GM13976 (cell line): ENCODE data around the gene DNER.

Experiments
- DNase-seq: peaks from one replicate; pipeline ENCODE4 v3.0.0; 2012; ENCODE audit warnings: low spot score
- in situ Hi-C: fragments of 300-500 bp; cut with MboI; formaldehyde crosslinking; loops from one replicate; pipeline ENCODE4 v1.12.0; 2022; ENCODE audit warnings: low sequenced_read_pairs, mixed read lengths, inconsistent platforms; ENCODE audit not compliant: unreplicated experiment
- TF ChIP-seq, protein P1 (sequence below): IDR thresholded peaks from 2 replicates; pipeline ENCODE4 v1.5.1; 2012; ENCODE audit warnings: borderline replicate concordance, mild to moderate bottlenecking; ENCODE audit not compliant: insufficient read depth; ENCODE audit errors: extremely low read depth, missing control alignments, control extremely low read depth

DNER gene

DNA sequence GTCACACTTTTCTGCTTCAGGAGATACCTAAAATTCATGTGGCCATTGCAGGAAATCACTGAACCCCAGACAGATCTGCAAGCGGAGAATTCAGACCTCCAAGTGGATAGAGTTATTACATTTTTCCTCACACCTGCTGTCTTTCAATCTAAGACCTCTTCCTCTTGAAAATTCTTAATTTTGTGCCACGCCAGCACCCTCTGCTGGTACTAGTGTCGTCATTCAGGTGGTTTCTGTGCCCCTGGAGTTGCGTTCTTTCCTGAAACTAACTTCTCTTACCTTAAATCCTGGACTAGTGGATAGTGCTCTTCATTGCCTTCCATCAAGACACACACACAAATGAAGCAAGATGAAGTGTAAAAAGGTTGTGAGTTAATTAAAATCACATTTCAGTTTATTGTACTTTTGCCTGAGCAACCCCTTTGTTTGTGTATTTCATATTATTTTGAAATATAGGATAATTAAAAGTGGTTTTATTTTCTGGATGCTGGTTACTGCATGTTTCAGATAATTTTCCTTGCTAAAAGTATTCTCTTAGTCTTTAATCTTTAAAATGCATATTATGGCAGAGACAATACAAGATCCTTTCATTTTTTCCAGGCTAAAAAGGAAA lies 1.6 kb upstream of the DNER start:
- TF ChIP-seq, protein P1, sequence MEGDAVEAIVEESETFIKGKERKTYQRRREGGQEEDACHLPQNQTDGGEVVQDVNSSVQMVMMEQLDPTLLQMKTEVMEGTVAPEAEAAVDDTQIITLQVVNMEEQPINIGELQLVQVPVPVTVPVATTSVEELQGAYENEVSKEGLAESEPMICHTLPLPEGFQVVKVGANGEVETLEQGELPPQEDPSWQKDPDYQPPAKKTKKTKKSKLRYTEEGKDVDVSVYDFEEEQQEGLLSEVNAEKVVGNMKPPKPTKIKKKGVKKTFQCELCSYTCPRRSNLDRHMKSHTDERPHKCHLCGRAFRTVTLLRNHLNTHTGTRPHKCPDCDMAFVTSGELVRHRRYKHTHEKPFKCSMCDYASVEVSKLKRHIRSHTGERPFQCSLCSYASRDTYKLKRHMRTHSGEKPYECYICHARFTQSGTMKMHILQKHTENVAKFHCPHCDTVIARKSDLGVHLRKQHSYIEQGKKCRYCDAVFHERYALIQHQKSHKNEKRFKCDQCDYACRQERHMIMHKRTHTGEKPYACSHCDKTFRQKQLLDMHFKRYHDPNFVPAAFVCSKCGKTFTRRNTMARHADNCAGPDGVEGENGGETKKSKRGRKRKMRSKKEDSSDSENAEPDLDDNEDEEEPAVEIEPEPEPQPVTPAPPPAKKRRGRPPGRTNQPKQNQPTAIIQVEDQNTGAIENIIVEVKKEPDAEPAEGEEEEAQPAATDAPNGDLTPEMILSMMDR = no peak
- no peak for DNase-seq
- in situ Hi-C loops = no loop called here

DNA sequence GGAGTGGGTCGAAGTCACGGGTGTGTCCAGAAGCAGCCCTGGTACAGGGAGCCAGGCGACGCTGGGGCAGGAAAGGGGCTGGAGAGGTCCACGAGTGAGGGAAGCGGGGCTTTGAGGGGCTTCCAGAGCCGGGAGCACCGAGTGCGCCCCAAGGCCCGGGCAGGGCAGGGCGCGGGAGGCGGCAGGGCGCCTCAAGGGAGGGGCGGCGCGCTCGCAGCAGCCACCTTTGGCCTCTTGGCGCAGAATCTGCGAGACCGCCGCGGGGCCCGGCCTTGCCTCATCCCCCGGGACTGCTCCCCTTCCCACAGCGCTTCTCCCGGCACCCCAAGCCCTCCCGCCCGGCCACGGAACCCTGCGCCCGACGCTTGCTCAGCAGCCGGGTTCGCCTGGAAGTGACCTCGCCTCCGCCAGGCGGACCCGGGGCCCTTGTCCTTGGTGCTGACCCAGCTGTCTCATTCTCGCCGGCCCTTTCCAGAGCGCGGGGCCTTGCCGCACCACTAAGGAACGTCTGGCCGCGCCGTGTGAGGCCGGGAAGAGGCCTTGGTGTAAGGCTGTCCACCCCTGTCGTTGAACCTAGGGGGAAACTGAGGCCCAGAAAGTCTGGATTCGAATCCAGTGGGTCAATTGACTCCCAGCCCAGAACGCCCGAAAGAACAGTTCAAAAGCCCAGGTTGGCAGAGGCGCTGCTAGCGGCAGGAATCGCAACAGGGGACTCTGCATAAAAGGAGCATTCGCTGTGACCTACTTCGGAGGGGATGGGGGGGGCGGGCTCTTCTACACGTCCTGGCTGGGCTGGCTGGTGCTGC lies 584 bp upstream of the DNER start:
- in situ Hi-C loops = no loop called here
- TF ChIP-seq, protein P1 = no peak
- peak; percentile 77 for DNase-seq

DNA sequence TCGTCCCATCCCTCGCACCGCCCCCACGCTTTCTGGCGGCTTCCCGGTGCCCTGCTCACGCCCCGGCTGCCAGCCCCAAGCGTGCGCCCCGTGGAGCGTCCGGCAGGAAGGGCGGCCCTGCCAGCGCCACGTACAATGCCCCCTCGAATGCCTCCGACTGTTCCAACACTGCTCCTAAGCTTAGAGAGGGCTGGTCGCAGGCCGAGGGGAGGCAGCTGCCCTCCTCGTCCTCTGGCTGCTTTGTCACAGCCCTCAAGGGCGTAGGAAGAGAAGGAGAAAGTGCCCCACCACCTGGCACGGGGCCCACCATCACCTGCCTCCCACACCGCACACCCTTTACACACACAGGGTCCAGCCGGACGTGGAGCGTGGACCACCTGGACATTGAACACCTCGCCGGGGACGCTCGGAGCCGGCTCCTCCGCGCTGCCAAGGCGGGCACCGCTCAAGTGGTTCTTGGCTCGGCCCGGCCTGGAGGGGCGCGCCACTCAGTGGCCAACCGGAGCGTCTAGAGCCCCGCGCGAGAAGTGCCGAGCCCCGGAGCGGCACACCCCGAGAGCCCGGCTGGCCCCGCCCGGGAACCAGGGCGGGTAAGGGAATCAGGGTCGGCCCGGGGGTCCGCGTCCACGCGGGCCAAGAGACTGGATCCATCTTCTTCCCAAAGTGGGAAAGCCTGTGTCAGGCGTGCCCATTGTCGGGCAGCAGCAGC lies 830 bp downstream of the DNER start:
- DNase-seq = peak; percentile 42
- TF ChIP-seq, protein P1 = no peak

DNA sequence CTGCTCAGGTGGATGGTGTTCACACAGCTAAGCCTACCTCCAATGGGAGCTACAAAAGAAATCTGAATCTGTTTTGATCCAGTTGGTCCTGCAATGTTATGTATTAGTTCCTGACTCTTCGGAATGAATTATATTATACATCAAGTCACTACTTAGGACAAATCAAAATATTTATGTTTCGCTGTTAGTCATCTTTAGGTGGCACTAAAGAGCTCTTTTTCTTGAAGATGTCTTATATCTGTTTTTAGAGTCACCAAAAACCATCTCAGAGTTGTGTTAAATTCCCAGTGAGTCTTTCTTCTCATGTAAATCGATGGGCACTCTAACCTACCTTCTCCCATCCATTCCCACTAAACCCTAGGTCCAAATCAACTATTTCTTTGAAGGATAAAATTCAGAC lies 2.2 kb downstream of the DNER start:
- TF ChIP-seq, protein P1 = no peak
- in situ Hi-C loops = no loop called here
- no peak for DNase-seq

More for the DNA sequence above, 830 bp downstream of the DNER start:
- in situ Hi-C loops = no loop called here

DNA sequence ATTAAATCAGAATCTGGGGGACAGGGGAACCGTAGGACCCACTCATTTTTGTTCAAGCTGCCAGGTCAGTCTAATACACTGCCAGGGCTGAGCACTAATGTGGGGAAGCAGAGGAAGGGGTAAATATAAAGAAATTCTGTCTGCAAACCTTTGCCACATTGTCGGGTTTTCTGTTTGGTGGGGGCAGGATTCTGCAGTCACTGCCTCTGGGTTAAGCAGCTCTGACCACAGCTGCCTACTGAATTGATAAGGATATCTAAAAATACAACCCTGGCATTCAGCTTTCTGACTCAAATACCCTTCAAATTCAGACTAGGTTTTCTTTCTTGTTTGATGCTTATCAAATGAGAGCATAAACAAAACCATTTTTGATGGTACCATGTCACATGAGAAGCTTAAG lies 6.0 kb downstream of the DNER start:
- DNase-seq = no peak
- in situ Hi-C loops = no loop called here
- TF ChIP-seq, protein P1 = no peak

DNA sequence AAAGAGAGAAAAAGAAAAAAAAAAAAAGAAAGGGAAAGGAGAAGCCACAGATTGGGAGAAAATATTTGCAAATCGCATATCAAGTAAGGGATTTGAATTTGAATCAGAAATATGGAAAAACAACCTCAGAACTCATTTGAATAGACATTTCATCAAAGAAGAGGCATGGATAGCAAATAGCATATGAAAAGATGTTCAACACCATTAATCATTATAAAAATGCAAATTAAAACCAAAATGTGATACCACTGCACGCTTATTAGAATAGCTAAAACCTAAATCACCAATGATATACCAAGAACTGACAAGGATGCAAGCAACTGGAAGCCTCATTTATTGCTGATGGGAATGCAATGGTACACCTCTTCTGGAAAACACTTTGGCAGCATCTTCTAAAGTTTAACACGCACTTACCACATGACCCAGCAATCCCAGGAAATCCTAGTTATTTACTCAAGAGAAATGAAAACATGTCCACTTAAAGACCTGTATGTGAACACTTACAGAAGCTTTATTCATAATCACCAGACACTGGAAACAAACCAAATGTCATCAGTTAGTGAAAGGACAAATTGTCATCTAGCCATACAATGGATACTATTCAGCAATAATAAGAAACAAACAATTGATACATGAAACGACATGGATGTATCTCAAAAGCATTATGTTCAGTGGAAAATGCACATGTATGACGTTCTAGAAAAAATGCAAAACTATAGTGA lies 10.3 kb downstream of the DNER start:
- DNase-seq = no peak
- in situ Hi-C loops = no loop called here
- TF ChIP-seq, protein P1 = no peak
